Measurements from ENCODE around the gene SARS2.
A peak's percentile ranks its signal among the peaks of the same experiment; 100 is the strongest.
"Not testable (repeated sequence)": the region's sequence is repeated elsewhere in the genome, so short reads cannot be mapped to it uniquely, and the experiment has no call there.

SARS2 gene, protein sequence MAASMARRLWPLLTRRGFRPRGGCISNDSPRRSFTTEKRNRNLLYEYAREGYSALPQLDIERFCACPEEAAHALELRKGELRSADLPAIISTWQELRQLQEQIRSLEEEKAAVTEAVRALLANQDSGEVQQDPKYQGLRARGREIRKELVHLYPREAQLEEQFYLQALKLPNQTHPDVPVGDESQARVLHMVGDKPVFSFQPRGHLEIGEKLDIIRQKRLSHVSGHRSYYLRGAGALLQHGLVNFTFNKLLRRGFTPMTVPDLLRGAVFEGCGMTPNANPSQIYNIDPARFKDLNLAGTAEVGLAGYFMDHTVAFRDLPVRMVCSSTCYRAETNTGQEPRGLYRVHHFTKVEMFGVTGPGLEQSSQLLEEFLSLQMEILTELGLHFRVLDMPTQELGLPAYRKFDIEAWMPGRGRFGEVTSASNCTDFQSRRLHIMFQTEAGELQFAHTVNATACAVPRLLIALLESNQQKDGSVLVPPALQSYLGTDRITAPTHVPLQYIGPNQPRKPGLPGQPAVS

DNA sequence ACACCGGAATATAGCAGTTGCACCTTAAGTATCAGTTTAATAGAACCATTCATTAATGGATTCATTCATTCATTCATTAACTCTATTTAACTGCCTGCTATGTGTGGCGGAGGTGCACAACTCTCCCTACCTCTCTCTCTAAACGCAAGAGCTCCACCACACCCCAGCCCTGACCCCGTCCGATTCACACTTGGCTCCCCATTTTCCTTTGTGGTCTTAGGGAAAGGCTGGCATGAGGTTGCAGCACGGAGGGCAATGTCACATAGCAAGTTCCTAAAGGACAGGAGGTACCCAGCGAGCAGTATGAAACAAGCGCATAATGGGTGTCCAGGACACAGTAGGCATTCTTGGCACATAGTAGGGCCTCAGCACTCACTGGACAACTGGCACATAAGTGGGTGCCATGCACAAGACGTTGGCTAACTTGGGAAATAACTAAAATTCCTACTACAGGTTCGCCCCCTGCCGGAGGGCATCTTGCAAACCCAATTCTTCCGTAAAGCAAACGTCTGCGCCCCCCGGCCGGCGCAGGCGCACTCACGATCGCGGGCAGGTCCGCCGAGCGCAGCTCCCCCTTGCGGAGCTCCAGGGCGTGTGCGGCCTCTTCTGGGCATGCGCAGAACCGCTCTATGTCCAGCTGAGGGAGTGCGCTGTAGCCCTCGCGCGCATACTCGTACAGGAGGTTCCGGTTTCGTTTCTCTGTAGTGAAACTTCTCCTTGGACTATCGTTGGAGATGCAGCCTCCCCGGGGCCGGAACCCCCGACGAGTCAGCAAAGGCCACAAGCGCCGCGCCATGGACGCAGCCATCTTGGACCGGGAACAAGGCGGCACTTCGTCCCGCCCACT, at the start of gene SARS2:
Gene SARS2, minus strand, starts transcription at position 835 of the 847 bp plus-strand sequence. Its CDS starts 27 bp downstream, at position 808.
- DNase-seq, result peak; percentile 92

DNA sequence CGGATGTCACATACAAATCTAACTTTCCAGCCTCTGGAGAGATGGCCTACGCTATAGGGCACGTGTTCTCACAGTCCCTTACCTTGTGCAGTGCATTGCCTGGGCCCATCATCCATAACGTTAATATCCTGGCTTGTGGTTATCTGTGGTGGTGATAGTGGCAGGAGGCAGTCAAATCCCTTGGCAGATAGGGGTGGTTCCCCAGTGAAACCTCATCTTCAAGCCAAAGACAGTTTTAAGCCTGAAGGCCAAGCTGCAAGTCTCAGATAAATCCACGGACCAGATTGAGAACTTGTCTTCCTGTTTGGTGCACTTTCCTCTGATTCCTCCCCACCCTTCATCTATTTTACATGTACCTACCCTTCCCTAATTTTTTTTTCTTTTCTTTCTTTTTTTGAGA, 49.2 kb upstream of the SARS2 start:
- DNase-seq, result no peak

DNA sequence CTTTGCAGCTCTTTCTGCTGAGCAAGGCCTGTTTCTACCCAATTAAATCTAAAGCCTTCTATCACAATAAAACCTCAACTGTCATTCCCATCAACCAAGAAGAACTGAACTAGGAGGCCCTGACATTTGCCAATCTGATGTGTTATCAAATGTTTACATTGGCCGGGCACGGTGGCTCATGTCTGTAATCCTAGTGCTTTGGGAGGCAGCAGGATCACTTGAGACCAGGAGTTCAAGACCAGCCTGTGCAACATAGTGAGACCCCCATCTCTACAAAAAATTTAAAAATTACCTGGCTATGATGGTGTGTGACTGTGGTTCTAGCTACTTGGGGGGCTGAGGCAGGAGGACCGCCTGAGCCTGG, 47.7 kb upstream of the SARS2 start:
- no peak for DNase-seq

DNA sequence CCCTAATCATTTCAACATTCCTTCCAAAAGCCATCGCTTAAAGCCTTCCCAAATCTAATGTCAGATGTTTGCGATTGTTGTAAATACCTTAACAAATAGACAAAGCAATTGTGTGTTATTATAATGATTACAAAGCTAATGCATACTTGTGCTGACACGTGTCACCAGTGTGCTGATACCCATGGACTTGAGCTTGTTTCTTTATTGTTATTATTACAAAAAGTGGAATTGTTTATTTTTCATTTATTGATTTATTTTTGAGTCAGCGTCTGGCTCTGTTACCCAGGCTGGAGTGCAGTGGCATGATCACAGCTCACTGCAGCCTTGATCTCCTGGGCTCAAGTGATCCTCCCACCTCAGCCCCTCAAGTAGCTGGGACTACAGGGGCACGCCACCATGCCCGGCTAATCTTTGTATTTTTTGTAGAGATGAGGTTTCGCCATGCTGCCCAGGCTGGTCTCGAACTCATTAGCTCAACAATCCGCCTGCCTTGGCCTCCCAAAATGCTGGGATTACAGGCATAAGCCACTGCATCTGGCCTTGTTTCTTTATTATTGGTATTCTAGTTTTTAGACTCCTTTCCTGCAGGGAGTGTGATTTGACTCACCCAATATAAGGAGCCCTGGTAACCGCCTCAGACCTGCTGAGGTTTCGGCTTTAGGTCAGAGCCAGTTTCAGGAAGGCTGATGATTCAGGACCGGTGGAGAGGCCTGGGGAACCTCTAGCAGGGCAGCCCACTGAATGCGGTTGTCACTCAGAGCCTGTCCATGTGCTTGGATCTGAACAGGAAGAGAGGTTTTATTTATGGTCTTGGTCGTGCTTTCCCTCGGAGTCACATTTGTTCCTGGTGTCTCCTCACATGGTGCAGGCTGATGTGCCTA, 47.1 kb upstream of the SARS2 start:
- DNase-seq, result no peak

DNA sequence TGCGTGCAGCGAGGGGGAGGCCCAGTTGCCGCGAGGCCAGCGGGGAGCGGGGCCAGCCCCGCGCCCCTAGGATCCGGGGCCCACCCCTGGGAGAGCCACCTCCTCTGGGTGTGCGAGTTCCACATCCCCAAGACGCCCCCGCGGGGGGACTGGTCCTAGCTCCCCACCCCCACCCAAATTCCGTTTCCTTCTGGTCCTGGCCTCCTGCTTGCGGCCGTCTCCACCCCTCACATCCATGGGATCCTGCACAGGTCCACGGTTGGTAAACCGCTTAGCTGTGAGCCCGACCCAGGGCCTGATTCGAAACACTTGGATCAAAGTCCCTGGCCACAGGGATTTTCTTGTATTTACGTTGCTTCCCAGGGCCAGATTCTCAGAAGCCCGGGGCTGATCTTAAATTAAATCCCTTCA, 45.3 kb upstream of the SARS2 start:
- DNase-seq, result no peak

DNA sequence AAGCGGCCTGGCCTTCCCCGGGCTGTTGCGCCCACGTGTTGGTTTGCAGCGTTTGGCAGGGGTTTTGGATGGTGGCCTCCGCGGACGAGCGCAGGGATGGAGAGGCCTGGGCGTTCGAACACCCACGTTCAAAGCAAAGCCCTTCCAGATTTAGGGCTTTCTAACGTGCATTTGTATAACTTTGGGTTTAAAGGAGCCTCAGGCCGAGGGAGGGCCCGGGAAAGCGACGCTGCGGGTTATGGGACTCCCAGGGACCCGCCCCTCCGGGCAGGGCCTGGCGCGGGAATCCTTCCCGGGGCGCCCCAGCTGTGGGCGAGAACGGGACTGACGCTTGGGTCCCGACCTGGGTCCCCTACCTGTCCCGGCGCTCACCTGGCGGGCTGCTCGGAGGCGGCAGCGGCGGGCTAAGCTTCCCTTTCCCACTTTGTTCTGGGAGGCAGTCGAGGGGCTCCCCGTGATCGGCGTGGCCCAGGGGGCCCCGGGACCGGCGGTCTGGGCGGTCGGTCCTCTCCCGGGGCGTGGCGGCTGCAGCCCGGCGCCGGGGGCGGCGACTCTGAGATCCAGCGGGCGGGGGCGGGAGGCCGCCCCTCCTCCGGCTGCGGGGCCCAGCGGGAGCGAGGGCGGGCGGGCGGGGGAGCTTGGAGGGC, 44.8 kb upstream of the SARS2 start, which contains the start of gene FBXO17:
Gene FBXO17, minus strand, starts transcription at position 529 of the 647 bp plus-strand sequence. CDS start 25,423 bp downstream, outside the sequence.
- DNase-seq, result no peak

DNA sequence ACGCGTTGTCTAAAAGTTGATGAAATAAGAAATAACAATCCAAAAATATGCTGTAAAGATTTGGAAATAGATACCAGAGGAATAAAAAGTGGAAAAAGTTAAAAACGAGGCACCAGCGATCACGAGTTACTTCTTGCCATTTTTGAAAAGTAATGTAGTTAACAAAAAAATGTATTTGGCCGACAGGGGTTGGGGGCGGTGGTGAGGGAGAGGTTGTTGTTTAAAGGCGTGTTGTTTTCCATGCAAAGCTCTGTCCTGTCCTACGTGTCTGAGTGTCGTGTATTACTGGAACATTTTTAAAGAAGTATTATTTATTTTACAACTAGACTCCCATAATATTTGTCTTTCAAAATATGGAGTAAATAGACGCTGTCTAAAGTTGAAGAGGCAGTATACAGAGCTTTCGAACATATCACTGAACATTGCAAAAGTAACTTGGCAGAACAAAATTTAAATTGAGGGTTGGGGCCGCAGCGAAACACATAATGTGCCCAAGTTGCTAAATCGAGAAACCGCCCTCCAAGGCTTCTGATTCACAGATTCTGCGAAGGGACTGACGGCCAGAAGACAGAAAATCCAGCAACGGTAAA, 44.2 kb upstream of the SARS2 start:
- no peak for DNase-seq

DNA sequence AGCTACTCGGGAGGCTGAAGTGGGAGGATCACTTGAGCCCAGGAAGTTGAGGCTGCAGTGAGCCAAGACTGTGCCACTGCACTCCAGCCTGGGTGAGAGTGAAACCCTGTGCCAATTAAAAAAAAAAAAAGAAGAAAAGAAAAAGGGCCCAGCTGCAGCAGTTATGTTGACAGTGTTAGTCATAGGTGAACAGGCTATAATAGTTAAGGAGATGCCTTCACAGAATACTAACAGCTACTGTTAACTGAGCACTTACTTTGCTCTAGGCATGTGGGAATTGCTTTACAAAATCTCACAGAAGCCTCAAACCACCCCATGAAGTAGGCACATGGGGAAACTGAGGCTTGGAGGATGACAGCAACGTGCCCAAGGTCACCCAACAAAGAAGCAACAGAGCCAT, 41.1 kb upstream of the SARS2 start:
- no peak for DNase-seq

DNA sequence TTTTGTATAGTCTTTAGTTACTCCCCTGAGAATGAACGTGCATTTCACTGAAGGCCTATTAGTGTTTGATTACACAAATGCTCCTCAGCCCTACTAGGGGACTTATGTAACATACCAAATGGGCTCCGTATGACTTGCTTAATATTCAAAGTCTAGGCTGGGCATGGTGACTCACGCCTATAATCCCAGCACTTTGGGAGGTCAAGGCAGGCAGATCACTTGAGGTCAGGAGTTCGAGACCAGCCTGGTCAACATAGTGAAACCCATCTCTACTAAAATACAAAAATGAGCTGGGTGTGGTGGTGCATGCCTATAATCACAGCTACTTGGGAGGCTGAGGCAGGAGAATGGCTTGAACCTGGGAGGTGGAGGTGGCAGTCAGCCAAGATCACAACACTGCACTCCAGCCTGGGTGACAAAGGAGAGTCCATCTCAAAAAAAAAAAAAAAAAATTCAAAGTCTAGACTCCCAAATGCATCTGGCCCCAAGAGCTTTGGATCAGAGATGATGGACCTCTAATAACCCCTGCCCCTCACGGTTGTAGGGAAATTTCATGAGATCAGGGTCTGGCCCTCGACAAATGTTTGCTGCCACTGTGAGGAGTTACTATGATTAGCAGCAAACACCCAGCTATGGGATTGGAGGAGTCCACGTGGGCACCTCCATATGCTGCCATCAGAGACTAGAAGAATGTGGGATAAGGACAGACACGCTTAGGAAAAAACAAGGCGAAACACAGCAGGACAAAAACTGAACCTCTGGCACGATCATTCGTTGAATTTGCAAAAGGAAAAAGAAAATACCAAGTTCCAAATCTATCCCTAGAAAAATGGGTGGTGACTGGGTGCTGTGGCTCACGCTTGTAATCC, 40.3 kb upstream of the SARS2 start:
- no peak for DNase-seq

DNA sequence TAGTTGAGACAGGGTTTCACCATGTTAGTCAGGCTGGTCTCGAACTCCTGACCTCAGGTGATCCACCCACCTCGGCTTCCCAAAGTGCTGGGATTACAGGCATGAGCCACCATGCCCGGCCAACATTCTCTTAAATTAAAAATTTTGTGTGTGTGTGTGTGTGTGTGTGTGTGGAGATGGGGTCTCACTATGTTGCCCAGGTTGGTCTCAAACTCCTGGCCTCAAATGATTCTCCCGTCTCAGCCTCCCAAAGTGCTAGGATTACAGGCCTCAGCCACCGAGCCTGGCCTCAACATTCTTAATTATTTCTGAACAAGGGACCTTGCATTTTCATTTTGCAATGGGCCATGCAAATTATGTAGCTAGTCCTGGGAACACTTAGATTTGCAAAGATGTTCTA, 35.6 kb upstream of the SARS2 start:
- DNase-seq, result not testable (repeated sequence)

DNA sequence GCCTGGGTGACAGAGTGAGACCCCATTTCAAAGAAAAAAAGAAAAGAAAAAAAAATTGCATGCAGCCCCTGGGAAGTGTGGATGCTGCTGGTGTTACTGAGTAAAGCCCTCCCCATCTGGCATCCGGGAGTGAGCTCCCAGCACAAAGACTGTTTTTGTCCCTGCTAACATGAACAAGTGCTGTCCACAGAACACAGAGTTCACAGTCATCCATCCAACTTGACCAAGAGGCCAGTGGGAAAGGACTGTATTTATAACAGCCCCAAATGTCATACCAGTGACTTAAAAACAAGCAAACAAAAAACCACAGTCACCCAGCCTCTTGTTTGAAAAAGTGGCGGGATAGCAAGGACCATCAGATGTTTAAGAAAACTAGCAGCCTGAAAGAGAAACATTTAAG, 34.2 kb upstream of the SARS2 start:
- no peak for DNase-seq

DNA sequence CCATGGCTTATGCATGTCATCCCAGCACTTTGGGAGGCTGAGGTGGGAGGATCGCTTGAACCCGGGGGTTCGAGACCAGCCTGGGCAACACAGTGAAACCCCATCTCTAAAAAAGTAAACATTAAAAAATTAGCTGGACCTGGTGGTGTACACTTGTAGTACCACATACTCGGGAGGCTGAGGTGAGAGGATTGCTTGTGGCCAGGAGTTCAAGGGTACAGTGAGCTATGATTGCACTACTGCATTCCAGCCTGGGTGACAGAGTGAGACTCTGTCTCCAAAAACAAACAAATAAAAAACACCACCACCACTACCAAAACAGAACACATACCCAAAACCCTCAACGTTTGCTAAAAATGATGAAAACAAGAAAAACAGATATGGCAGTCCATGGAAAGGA, 29.1 kb upstream of the SARS2 start:
- no peak for DNase-seq

DNA sequence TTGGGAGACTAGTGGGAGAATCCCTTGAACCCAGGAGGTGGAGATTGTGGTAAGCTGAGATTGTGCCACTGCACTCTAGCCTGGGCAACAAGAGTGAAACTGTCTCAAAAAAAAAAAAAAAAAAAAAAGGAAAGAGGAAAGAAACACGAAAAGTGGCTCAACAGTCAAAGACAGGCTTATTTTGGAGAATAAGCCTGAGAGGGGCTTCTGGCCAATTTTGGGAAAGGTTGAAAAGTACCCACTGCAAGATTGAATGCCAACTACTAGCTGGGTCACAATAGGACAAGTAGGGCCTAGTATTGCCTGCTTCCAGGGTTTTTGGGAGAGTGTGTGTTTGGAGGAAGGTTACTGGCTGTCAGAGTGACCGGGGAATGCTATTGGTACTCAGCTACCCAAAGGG, 27.7 kb upstream of the SARS2 start:
- no peak for DNase-seq

DNA sequence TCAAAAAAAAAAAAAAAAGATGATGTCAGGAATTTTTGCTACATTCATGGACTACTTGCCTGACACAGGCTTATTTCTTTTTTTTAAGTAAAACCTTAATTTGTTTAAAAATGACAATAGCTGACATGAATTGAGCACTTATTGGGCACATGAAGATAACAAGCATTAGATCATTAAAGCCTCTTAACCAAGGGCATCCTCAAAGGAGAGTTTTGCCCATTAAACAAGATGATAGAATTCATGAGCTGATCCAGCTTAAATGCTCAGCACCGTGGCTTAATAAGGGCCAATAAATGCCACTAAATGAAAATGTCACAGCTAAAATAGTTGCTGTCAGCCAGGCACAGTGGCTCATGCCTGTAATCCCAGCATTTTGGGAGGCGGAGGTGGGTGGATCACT, 25.7 kb upstream of the SARS2 start:
- no peak for DNase-seq

DNA sequence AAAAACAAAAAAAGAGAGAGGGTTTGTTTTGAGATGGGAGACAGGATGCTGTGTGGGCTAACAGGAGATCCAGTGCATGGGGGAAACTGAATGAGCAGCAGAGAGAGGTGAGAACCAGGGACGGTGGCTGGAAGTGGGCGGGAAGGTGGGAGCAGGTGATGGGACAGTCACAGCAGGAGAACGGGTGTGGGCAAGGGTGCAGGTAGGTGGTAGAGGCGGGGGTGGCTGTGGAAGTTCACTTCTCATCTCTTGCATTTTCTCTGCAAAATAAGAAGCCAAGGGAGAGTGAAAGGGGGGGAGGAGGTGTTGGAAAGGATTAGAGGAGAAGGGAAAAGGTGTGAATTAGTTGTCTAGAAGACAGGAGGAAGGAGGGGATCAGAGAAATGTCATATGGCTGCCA, 23.1 kb upstream of the SARS2 start:
- DNase-seq, result no peak

DNA sequence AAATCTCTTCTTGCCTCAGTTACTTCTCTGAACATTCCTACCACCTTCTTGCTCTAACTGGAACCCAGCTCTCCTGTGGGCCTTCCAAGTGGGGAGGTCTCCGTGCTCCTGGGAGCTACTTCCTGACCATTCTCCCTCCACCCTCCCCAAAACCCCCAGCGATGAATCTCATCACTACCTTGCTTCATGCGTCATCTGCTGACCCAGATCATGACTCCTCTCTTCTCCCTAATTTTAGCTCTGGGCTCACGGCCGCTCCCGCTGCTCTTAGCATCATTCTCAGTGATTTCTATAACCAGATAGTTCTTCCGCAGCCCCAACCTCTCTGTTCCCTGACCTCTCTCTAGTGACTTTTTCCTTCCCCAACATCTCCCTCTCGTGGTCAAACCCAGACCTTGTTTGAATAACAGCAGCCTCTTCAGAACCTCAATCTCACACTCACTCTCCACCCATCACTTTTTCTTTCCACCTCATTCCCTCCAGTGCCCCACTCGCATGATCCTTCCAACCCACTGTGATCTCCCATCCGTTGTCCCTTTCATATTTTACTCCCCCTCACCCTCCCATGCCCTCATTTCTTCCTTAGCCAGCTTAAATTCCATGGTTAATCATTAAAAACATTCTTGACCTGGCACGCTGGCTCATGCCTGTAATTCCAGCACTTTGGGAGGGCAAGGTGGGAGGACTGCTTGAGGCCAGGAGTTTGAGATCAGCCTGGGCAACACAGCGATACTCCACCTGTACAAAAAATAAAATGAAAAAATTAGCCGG, 22.0 kb upstream of the SARS2 start:
- DNase-seq, result peak; percentile 7

DNA sequence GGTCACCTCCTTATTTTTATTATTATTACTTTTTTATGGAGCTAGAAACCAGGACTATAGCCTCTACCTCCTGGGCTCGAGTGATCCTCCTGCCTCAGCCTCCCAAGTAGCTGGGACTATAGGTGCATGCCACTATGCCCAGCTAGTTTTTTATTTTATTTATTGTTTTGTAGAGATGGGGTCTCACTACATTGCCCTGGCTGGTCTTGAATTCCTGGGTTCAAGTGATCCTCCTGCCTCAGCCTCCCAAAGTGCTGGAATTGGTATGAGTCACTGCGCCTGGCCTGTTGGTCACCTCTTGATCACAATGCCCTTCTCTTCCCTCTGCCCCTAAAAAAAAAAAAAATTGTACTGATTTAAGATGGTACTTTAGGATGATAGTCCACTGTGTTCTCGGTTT, 20.6 kb upstream of the SARS2 start:
- DNase-seq, result no peak

DNA sequence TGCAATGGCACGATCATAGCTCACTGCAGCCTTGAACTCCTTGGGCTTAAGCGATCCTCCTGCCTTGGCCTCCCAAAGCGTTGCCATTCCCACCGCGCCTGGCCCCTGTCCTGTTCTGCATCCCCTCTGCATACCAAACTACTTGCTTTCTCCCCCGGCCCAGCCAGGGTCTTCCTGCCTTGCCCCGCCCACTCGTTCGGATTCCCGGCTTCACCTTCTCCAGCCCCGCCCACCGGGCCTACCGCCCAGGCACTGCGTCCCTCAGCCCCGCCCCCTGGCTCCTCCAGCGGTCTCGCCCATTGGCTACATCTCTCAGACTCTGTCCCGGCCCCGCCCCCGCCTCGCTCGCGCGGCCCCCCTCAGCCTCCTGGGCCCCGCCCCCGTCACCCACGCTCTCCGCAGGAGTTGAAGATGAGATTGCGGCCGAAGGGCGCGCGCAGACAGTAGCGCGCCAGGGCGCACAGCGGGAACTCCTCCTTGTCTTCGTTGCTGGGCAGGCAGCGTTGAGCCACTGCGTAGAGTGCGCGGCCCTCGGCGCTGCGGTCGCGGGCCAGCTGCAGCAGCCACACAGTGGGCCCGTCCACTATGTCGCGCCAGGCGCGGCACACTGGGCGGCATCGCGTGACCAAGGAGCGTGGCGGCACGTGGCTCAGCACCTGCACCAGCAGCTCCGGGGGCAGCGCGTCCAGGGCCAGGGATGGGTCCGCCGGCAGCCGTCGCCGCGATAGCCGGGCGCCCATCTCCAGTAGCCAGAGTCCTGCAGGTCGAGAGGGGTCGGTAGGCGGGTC, 19.2 kb upstream of the SARS2 start:
- peak; percentile 26 for DNase-seq
